Urinary bladder (tissue), 4 donors: Measurements from ENCODE around the gene RPL31. TPM values are rescaled to one million over a fixed set of nuclear protein-coding genes. Genes with fewer than 3 reads are reported as not detected.

ENCODE experiments used
- DNase-seq: peaks from one replicate; pipeline ENCODE4 v3.0.0-alpha.2; 2015; ENCODE audit errors: extremely low spot score
- H3K27ac ChIP-seq: one replicate; pipeline ENCODE4 v1.5.1; 2013; ENCODE audit warnings: low read depth, mild to moderate bottlenecking, moderate library complexity
- H3K36me3 ChIP-seq: one replicate; pipeline ENCODE4 v1.6.1; 2013; ENCODE audit warnings: mild to moderate bottlenecking, moderate library complexity; ENCODE audit not compliant: insufficient read depth
- H3K4me1 ChIP-seq: one replicate; pipeline ENCODE4 v1.6.1; 2013; ENCODE audit warnings: mild to moderate bottlenecking, moderate library complexity; ENCODE audit not compliant: insufficient read depth
- H3K4me3 ChIP-seq: one replicate; pipeline ENCODE4 v1.5.1; 2013; ENCODE audit warnings: low read depth, low read length
- WGBS: extraction: QIAGEN DNeasy Blood & Tissue Kit; methylation state at CpG from one replicate; pipeline ENCODE4 v1.1.7; 2013; 5-methylcytosine and 5-hydroxymethylcytosine counted together
- polyA plus RNA-seq: library from polyadenylated mRNA; stranded (reverse); fragments of 200-250 nt; gene quantifications from one replicate; pipeline ENCODE4 v1.2.3, GENCODE V29; 2013
- total RNA-seq: library from RNA; depleted of rRNA; stranded (reverse); fragments of >200 nt; gene quantifications from one replicate; pipeline ENCODE4 v1.2.3, GENCODE V29; 2014
- donor health status: healthy with polysubstance abuse.
- donor health status: healthy.

Gene RPL31
- total and polyA plus RNA-seq, 2 donors = 1,407 to 6,487 TPM

GRCh38 chr2:100965596-100965995 lies 36.5 kb upstream of the RPL31 start:
- WGBS = 95% methylated on average over 5 of the region's 5 CpGs
- DNase-seq = no peak
- Histone ChIP-seq H3K4me3 (no peak overlapping the region), H3K4me1 (no peaks in the 10 kb centered on the region), H3K27ac (no peak overlapping the region), H3K36me3 (no peaks in the 10 kb centered on the region)

- 93% methylated on average over 8 of the region's 8 CpGs for WGBS
- Histone ChIP-seq H3K4me3 (no peak overlapping the region), H3K36me3 (no peaks in the 10 kb centered on the region), H3K27ac (no peak overlapping the region), H3K4me1 (no peaks in the 10 kb centered on the region)
- DNase-seq = no peak
Observed at GRCh38 chr2:100967716-100968115, 34.4 kb upstream of the RPL31 start.

- no peaks in the 10 kb centered on the region for H3K36me3 ChIP-seq
- 92% methylated on average over 28 of the region's 28 CpGs for WGBS
- DNase-seq = no peak
- H3K4me1 ChIP-seq = no peaks in the 10 kb centered on the region
- H3K27ac ChIP-seq = no peak overlapping the region
- H3K4me3 ChIP-seq = no peak overlapping the region
Observed at GRCh38 chr2:100968146-100969145, 33.6 kb upstream of the RPL31 start.

- H3K36me3 ChIP-seq = no peaks in the 10 kb centered on the region
- WGBS = 95% methylated on average over 7 of the region's 7 CpGs
- DNase-seq = no peak
Observed at GRCh38 chr2:100969998-100970397, 32.1 kb upstream of the RPL31 start.

GRCh38 chr2:100971221-100971620 lies 30.9 kb upstream of the RPL31 start:
- Histone ChIP-seq H3K4me3 (no peak overlapping the region), H3K36me3 (no peaks in the 10 kb centered on the region), H3K27ac (no peak overlapping the region), H3K4me1 (no peaks in the 10 kb centered on the region)
- DNase-seq = no peak
- 91% methylated on average over 9 of the region's 9 CpGs for WGBS

More at GRCh38 chr2:100969998-100970397, 32.1 kb upstream of the RPL31 start:
- Histone ChIP-seq H3K4me3 (no peak overlapping the region), H3K4me1 (no peaks in the 10 kb centered on the region), H3K27ac (no peak overlapping the region)

GRCh38 chr2:100972452-100972851 lies 29.6 kb upstream of the RPL31 start:
- no peaks in the 10 kb centered on the region for H3K36me3 ChIP-seq
- H3K4me1 ChIP-seq = no peaks in the 10 kb centered on the region
- H3K4me3 ChIP-seq = no peak overlapping the region
- H3K27ac ChIP-seq = no peak overlapping the region
- 85% methylated on average over 7 of the region's 7 CpGs for whole genome bisulfite sequencing
- no peak for DNase-seq

- no peak for DNase-seq
- WGBS = 92% methylated on average over 22 of the region's 22 CpGs
- no peak overlapping the region for H3K4me3 ChIP-seq
- H3K27ac ChIP-seq = no peak overlapping the region
- no peaks in the 10 kb centered on the region for H3K36me3 ChIP-seq
- no peaks in the 10 kb centered on the region for H3K4me1 ChIP-seq
Observed at GRCh38 chr2:100974712-100975520, 27.2 kb upstream of the RPL31 start.

GRCh38 chr2:100975521-100975785 lies 26.6 kb upstream of the RPL31 start:
- no peaks in the 10 kb centered on the region for H3K4me1 ChIP-seq
- no peak for DNase-seq
- no peak overlapping the region for H3K4me3 ChIP-seq
- H3K36me3 ChIP-seq = no peaks in the 10 kb centered on the region
- no peak overlapping the region for H3K27ac ChIP-seq
- 97% methylated on average over 7 of the region's 7 CpGs for WGBS

GRCh38 chr2:100976061-100976460 lies 26.0 kb upstream of the RPL31 start:
- no peaks in the 10 kb centered on the region for H3K36me3 ChIP-seq
- 92% methylated on average over 6 of the region's 6 CpGs for WGBS
- no peak overlapping the region for H3K4me3 ChIP-seq
- DNase-seq = no peak
- H3K27ac ChIP-seq = no peak overlapping the region
- H3K4me1 ChIP-seq = no peaks in the 10 kb centered on the region

GRCh38 chr2:100976645-100977391 lies 25.3 kb upstream of the RPL31 start:
- Histone ChIP-seq H3K4me3 (no peak overlapping the region), H3K27ac (no peak overlapping the region), H3K4me1 (no peaks in the 10 kb centered on the region), H3K36me3 (no peaks in the 10 kb centered on the region)
- WGBS = 80% methylated on average over 19 of the region's 19 CpGs
- no peak for DNase-seq

- no peak for DNase-seq
- 89% methylated on average over 12 of the region's 12 CpGs for WGBS
- Histone ChIP-seq H3K4me1 (no peaks in the 10 kb centered on the region), H3K27ac (no peak overlapping the region), H3K4me3 (no peak overlapping the region), H3K36me3 (no peaks in the 10 kb centered on the region)
Observed at GRCh38 chr2:100977511-100977910, 24.6 kb upstream of the RPL31 start.

- Histone ChIP-seq H3K4me3 (no peak overlapping the region), H3K4me1 (no peaks in the 10 kb centered on the region), H3K27ac (no peak overlapping the region), H3K36me3 (no peaks in the 10 kb centered on the region)
- DNase-seq = no peak
- WGBS = 55% methylated on average over 16 of the region's 16 CpGs
Observed at GRCh38 chr2:100978582-100979191, 23.4 kb upstream of the RPL31 start.

- Histone ChIP-seq H3K4me3 (no peak overlapping the region), H3K27ac (no peak overlapping the region), H3K4me1 (no peaks in the 10 kb centered on the region), H3K36me3 (no peaks in the 10 kb centered on the region)
- no peak for DNase-seq
- WGBS = 93% methylated on average over 12 of the region's 12 CpGs
Observed at GRCh38 chr2:100980046-100980445, 22.0 kb upstream of the RPL31 start.
